Central memory CD4-positive, alpha-beta T cell (primary cell): ENCODE measurements around the gene ATP1A3.
"Not testable (repeated sequence)": the region's sequence is repeated elsewhere in the genome, so short reads cannot be mapped to it uniquely, and the experiment has no call there.

Source experiments
- DNase-seq: peaks from one replicate; pipeline ENCODE4 v3.0.0; 2022

ATP1A3 gene

DNA sequence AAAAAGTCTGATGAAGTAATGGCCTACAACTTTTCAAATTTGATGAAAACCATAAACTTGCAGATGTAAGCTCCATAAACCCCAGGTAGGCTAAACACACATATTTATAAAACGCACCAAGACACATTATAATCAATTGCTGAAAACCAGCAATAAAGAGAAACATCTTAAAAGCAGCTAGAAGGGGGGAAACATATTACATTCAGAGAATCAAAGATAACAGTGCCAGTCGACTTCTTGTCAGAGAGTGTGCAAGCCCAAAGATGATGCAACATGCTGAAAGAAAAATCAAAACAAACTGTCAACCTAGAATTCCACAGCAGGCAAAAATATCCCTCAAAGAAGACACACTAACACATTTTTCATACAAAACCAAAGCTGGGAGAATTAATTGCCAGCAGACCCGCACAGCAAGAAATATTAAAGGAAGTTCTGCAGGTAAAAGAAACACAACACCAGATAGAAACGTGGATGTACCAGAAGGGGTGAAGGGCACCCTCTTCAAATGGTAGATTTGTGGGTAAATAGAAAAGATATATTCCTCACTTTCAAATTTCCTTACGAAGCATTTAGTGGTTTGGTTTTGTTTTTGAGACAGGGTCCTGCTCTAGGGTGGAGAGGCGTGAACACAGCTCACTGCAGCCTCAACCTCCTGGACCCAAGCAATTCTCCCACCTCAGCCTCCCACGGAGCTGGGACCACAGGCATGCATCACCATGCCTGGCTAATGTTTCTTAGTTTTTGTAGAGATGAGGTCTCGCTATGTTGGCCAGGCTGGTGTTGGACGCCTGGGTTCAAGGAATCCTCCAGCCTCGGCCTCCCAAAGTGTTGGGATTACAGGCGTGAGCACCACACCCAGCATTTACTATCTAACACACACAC, 16.5 kb upstream of the ATP1A3 start:
- no peak for DNase-seq

DNA sequence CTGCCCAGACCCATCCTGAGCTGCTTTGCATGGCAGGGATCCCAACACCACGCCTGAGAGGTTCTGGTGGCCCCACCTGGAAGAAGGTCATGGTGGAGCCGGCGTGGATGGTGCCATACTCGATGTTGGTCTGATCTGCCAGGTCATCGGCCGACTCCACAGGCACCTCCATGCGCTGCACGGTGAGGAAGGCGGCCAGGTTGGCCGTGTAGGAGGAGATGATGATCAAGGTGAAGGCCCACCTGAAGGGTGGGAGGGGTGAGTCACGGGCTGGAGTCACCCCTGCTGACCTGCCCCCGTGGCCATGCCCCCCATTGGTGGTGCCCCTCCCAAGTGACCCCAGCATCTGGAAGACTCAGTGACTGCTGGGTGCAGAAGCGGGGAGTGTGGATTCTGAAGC, 12.5 kb upstream of the ATP1A3 start:
- no peak for DNase-seq

DNA sequence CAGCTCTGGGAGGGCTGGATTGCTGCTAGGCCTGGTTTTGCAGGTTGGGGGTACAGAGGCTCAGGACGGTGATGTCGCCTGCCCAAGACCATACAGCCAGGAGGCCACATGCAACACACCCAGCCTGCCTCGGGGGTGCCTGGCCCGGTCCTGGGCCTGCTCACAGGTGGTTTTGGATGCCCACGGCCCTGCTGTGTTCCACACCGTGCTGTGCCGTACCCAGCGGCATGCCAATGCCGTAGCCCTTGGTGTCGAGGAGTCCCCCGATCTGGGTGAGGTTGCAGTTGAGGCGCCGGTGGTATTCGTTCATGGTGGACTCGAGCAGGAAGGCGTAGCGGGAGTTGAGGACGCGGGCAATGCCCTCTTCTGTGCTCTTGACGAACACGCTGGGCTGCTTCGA, 11.5 kb upstream of the ATP1A3 start:
- no peak for DNase-seq

DNA sequence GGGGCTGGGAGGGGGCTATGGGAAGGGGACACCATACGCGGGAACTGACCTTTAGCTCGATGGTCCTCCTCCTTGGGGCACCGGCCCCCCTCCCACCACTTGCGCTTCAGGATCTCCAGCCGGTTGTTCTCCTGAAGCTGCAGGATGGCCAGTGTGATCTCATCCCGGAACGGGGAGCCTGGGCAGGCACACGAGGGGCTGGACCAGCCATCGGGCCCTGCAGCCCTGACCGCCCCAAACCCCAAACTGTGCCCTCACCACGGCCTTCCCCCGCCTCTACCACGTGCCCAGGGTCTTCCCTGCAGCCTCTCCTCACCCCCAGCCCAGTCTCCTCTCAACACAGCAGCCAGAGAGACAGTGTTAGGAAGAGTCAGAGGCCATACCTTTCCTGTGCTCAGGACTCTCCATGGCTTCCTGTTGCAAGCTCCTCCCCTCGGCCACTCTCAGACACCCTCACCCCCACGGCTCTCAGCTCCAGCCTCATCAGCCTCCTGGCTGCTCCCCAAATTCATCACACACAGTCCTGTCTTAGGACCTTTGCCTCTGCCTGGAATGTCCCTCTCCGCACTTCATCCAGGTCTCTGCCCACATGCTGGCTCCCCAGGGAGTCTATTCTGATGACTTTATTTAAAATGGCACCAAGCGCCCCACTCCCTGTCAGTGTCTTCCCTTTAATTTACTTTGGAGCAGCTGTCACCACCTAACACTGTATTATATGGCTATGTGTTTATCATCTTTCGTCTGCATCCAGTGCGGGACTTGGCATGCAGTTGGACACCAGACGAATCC, 9.7 kb upstream of the ATP1A3 start:
- no peak for DNase-seq

DNA sequence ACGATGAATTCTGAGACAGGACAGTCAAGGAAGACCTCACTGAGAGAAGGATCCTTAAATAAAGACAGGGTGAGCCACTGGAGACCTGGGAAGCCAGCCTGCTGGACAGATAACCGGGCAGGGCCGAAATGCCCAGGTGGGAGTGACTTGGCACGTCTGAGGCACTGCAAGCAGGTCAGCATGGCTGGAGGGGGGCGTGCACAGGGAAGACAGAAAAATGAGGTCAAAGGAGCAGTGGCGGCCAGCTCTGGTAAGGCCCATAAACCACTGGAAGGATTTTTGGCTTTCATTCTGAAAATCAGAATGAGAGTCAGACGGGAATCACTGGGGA, 5.8 kb upstream of the ATP1A3 start:
- no peak for DNase-seq

DNA sequence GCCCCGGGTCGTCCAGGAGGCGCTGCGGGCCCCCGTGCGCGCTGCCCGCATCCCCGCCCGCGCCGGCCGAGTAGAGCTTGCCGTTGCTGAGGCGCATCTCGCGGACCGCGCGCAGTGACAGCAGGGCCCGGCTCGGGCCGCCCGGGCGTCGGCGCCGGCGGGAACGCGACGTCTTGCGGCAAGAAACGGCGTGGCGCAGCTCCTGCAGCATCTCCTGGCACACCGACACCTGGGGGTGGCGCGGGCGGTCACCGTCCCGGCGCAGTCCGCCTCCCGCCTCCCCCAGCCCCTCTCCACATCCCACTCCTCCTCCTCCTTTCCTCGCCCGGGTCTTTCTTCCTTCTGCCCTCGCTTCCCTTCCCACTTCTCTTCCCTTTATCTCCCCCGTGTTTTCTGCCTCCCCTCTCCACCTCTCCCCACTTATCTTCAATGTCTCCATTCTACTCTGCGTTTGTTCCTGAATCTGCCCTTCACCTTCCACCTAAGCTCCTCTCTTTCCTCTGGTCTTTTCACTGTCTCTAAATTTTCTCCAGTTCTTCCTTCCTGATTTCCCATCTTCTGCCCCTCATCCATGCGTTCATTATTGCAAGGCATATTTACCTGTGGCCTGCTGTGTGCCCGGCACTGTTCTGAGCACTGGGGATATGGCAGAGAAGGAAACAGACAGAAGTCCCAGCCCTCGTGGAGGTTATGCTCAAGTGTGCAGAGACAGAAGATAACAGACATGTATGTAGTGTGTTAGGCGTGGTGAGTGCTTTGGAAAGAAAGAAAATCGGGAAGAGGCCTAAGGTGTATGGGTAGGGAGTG, 5.2 kb upstream of the ATP1A3 start:
- no peak for DNase-seq

DNA sequence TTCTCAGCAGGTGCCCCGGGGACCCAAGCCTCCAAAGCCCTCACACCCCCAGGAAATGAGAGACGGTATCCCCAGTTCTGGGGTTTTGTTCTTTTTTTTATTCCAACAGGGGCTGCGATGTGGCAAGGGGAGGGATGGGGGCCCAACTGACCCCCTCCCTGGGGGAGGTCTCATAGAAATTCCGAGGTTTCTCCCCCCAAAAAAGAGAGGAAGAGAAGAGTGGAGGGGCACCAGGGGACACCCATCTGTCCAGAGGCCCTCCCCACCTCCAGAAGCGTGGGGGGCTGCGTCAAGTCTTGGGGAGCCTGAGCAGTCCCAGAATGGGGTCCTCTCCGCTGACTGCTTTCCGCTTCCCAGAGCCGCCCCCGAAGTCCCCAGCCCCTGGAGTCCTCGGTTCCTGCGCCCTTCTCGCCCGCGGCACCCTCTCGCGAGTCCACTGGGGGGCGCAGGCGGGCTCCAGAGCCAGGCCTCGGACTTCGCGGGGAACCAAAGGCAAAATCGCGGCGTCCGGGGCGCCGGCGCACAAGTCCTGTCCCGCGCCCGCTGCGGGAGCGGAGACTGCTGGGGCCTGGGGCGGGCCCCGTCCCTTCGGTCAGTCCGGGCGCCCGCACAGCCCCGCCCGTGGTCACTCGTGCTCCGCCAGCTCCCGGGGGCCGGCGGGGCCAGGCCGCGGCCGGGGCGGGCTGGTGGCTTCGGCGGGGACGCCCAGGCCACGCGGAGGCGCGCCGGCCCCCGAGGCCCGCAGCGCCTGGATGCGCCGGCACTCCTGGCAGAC, 4.4 kb upstream of the ATP1A3 start:
- DNase-seq, result no peak

DNA sequence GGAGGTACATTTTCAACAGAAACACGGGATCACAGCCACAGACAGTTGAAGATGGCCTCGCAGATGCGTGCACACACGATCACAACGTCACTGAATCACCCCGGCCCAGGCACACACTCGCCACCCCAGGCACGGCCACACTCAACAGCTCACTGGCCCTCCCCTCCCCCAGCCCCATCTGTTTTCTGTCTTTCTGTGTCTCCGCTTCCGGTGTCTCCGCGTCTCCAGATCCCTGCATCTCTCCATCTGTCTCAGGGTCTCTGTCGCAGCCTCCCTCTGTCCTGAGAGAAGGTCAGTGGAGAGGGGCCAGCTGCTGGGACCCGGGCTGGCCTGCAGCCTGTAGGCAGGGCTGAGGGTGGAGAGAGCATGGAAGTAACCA, 3.8 kb upstream of the ATP1A3 start:
- DNase-seq, result no peak

DNA sequence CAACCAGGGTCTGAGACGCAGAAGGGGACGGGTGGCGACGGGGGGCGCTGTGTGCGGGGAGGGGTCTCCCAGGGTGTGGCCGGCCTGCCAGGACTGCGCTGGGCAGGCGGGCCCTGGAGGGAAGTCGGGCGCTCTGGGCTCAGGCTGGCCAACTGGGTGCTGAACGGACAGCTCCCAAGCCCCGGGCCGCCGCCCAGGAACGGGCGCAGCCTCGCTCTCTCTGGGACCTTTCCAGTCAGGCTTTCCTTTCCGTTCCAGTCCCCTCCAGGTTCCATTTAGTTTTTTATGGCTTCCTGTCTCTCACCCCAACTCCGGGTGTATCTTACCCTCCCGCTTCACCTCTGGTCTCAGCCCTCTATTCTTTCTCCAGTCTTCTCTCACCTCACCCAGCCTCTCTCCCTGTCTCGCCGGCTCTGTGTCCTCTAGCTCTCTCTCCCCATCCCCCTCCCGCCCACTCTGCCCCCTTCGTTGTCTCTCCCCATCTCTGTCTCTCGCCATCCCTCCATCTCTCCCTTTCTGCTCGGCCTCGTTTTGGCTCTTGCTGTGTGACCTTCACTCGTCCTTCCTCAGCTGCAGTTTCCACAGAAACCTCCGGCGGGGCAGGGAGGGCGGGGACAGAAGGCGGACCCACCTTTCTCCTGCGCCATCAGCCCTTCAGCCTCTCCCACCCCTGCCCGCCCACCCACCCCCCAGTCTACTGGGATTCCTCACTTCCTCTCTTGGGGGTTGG, 3.3 kb upstream of the ATP1A3 start:
- DNase-seq, result peak; percentile 21

DNA sequence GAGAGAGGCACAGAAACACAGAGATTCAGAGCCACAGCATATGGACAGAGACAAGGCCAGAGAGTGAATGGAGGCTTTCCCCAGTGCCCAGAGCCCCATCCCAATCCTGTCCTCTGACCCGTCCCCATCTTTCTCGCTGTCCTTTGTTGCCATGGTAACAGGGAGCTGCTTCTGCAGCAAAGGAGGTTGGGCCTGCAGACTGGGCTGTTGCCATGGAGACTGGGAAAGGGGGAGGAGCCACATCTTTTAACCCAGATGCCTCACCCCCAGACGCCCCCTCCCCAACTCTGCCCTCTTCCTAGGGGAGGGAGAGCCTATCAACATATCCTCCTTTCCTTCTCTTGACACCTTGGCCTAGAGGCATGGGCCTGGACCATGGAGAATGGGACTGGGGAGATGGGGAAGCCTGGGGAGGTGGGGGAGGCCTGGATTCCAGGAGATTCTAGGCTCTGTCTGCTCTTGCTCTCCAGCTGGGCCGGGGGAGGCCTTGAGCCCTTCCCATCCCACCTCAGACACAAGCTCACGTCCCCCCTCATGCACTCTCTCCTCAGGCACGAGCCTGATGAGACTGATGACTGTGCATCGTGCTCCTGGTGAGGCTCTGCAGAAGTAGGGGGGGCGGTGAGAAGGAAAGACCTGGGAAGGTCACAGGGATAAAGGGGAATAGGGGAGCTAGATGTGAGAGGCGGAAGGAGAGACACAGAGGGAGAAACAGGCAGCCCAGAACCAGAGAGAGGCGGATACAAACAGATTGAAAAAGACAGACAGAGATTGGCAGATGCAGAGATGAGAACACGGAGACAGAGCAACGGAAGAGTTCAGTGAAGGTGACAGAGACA, 2.1 kb upstream of the ATP1A3 start:
- no peak for DNase-seq

DNA sequence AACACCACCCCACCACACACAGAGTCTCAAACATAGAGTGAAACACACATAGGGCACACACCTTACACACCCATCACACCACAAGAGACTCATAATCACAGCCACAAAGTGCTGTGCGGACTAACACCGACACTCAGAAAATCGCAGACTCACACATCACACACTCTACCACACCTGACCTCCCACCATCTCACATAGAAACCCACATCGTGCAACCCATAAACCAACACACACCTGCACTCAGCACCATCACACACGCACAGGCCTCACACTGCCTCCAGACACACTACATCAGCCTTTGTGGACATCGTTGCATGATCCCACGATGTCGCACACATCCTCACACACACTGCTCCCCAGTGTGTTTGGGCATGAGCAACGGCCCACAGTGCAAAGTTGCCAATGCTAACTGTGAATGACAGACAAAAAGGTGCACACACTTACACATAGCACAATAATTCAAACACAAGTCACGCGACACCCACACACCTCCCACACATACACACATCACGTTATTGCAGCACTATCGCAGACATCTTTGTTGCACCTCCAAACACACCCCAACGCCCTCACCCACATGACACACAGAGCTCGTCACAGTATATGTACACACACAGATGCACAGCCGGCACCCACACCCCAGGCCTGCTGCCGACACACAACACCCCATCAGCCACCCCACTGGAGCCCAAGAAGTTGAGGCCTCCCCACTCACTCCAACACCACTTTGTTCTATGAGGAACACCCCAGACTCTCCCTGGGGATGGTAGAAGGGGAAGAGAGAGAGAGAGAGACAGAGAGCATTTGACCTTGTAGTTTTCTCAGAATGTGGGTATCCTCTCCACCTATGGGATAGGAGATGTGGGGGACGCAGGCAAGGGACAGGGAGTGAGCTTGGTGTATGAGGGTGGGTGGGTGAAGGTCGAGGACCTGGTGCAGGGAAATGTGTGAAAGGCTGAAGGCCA, 1.2 kb upstream of the ATP1A3 start:
- no peak for DNase-seq

DNA sequence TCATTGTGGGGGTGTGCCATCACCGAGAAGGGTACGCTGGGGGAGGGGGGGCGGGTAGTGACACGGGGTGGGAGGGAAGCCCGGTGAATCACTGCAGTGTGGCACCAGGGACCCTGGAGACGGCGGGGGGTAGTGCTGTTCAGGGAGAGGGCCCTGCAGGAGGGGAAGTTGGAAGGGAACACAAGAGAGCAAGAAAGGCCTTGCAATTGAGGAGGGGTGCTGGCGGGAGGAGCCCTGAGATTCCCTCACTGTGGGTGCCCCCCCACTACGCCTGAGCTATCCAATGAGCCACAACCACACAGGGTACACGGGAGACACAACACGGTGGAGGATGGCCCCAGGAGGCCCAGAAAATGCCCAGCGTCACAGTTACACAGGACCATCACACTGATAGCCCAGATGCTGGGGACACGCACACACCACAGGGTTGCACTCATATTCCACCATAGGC, 516 bp upstream of the ATP1A3 start:
- DNase-seq, result no peak

DNA sequence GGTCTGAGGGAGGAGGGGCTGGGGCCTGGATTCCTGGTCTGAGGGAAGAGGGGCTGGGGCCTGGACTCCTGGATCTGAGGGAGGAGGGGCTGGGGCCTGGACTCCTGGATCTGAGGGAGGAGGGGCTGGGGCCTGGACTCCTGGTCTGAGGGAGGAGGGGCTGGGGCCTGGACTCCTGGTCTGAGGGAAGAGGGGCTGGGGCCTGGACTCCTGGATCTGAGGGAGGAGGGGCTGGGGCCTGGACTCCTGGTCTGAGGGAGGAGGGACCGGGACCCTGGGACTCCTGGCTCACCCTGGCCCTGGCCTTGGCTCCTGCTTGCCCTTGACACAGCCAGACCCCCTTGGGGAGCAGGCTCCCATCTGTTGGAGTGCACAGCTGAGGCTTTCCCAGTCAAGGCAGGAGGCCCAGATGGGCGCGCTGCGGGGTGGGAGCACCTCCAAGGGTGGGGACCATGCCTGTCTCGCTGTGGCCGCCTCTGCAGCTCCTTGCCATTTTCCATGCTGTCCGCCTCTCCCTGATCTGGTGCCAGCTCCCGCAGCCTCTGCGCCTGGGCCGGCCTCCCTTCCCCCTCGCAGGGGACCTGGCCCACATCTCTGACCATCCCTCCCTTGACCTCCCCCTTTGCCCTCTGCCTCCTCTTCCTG, 2.0 kb downstream of the ATP1A3 start:
- DNase-seq, result not testable (repeated sequence)

DNA sequence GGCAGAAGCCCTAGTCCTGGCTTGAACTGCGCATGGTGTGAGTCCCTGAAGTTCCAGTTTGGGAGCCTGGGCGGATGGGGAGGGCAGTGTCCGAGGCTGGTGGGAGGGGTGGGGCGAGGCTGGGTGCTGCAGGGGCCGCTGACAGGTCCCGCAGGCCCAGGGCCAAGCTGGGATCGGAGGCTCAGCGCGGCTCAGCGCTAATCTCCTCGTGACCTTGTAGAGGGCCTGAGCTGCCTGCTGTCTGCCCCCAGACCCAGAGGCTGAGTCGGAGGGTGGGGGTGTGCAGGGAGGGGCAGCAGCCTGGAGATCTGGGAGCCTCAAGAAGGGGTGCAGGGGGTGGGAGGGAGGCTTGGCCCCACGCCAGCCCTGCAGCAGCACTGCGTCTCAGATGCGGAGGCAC, 3.0 kb downstream of the ATP1A3 start:
- no peak for DNase-seq

DNA sequence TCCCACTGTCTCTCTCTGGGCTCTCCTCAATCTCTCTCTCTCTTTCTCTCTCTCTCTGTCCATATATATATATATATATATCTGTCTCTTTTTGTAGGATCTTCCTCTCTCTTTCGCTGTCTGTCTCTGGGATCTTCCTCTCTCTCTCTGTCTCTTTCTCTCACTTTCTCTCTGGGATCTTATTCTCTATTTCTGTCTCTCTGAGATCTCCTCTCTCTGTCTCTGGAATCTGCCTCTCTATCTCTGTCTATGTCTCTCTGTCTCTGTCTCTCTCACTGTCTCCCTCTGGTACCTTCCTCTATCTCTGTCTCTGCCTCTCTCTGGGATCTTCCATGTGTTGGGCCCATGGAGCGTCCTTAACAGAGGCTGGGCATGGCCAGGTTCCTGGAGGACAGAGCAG, 3.4 kb downstream of the ATP1A3 start:
- DNase-seq, result no peak

DNA sequence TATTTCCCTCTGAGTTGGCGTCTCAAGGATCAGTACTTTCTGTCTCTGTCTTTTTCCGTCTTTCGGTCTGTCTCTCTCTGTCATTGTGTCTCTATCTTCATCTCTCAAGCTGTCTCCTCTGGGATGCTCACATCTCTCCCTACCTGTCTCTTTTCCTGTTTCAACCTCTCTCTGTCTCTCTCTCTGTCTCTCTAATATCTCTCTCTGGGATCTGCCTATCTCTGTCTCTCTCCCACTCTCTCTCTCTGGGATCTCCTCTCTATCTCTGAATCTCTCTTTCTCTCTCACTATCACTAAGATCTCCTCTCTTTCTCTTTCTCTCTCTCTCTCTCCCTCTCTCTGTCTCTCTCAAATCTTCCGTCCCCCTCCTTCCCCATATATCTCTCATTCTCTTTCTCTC, 4.0 kb downstream of the ATP1A3 start:
- DNase-seq, result no peak

DNA sequence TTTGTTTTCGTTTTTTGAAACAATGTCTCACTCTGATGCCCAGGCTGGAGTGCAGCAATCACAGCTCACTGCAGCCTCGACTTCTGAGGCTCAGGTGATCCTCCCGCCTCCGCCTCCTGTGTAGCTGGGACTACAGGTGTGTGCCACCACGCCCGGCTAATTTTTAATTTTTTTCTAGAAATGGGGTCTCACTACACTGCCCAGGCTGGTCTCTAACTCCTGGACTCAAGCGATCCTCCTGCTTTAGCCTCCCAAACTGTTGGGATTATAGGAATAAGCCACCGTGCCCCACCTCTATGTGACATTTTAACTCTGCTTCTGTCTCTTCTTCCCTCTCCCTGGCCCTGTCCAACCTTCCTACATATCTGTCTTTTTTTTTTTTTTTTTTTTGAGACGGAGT, 5.1 kb downstream of the ATP1A3 start:
- no peak for DNase-seq

DNA sequence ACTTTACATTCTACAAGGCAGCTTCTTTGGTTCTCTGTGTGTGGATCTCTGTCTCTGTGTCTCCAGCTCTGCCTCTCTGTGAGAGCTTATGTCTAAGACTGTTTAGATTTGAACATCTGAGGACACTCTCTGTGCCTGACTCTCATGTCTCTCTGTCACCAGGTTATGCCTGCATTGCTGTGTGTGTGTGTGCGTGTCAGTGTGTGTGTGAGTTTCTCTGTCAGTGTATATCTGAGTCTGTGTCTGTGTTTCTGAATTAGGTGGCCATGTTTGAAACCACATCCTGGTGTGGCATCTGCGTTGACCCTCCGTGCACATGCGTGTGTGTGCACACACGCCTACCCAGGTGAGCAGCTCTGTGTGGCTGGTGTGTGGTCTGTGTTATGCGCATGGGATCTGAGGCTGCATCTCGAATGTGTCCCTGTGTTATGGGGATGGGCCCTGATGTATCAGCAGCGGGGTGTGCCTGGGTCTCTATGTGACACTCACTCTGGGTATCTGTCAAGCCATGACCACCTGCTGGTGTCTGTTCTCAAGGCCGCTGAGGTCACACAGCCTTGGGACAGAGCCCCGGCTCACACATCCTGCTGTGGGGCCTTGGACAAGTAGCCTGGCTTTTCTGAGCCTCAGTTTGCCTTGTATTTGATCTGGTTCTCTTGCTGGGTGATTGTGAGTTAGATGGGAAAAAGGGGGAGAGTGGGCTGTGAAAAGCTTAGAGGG, 6.7 kb downstream of the ATP1A3 start:
- no peak for DNase-seq

DNA sequence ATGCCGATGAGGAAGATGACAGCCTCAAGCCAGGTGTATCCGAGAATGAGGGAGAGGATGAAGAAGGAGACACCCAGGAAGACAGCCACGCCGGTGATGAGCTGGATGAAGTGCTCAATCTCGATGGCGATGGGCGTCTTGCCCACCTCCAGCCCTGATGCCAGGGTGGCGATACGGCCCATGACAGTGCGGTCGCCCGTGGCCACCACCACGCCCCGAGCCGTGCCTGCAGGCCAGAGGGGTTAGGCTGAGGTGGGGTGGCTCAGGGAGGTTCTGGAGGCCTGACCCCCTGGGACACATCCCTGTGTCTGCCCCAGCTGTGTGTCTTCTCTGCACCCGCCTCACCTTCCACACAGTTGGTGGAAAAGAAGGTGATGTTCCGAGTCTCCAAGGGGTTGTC, 9.1 kb downstream of the ATP1A3 start:
- no peak for DNase-seq
